ENCODE data around the gene FCER1G.

The FCER1G gene

GRCh38 chr1:161218301-161219077, 3.4 kb downstream of the FCER1G start:
- H3K36me3 ChIP-seq (ENCODE audit: insufficient read depth, low read length): peaks cover 11% of the 10 kb centered on the region; the same call in 1 of the 2 replicates
- no peaks in the 10 kb centered on the region for H3K9me3 ChIP-seq (ENCODE audit: insufficient read depth, low read depth, low read length)
- TF ChIP-seq EZH2phosphoT487 (IDR thresholded peaks at IDR 0.05; ENCODE audit: borderline replicate concordance): no peak
- no peak for TF ChIP-seq CTCF (conservative IDR thresholded peaks at IDR 0.05; ENCODE audit: low read length)
- H3K4me2 ChIP-seq (ENCODE audit: low read depth, low read length, poor library complexity, severe bottlenecking): peak overlapping the region; percentile 45
- no peak overlapping the region for H2AFZ ChIP-seq (ENCODE audit: low read length)
- no peaks in the 10 kb centered on the region for H3K9me2 ChIP-seq (replicated peaks; ENCODE audit: low read depth, low read length)
- H3K27me3 ChIP-seq (ENCODE audit: insufficient read depth, low read length, poor library complexity, severe bottlenecking): no peaks in the 10 kb centered on the region
- no peak overlapping the region for H3K9ac ChIP-seq (ENCODE audit: low read depth, low read length, poor library complexity, severe bottlenecking)
- no peak overlapping the region for H3K4me3 ChIP-seq (ENCODE audit: low read length, poor library complexity, severe bottlenecking)
- peaks cover 3% of the 10 kb centered on the region; the same call in 1 of the 2 replicates for H3F3A ChIP-seq (ENCODE audit: low read depth)
- no peaks in the 10 kb centered on the region for H3K79me2 ChIP-seq (ENCODE audit: insufficient read depth, low read length)
- no peaks in the 10 kb centered on the region for H4K20me1 ChIP-seq (ENCODE audit: insufficient read depth, low read length, poor library complexity, severe bottlenecking)
- H3K4me1 ChIP-seq (ENCODE audit: insufficient read depth, low read length, poor library complexity, severe bottlenecking): peaks cover 24% of the 10 kb centered on the region

- H3K9ac ChIP-seq (ENCODE audit: low read depth, low read length, poor library complexity, severe bottlenecking): no peak overlapping the region
- no peaks in the 10 kb centered on the region for H3K9me3 ChIP-seq (ENCODE audit: insufficient read depth, low read depth, low read length)
- H3K36me3 ChIP-seq (ENCODE audit: insufficient read depth, low read length): peaks cover 3% of the 10 kb centered on the region; the same call in 1 of the 2 replicates
- H3K9me2 ChIP-seq (replicated peaks; ENCODE audit: low read depth, low read length): no peaks in the 10 kb centered on the region
- no peak overlapping the region for H3K4me3 ChIP-seq (ENCODE audit: low read length, poor library complexity, severe bottlenecking)
- no peaks in the 10 kb centered on the region for H3K79me2 ChIP-seq (ENCODE audit: insufficient read depth, low read length)
- H2AFZ ChIP-seq (ENCODE audit: low read length): no peak overlapping the region
- H3F3A ChIP-seq (ENCODE audit: low read depth): peaks cover 3% of the 10 kb centered on the region; the same call in 1 of the 2 replicates
- no peaks in the 10 kb centered on the region for H3K27me3 ChIP-seq (ENCODE audit: insufficient read depth, low read length, poor library complexity, severe bottlenecking)
- no peak overlapping the region for H3K4me2 ChIP-seq (ENCODE audit: low read depth, low read length, poor library complexity, severe bottlenecking)
- no peaks in the 10 kb centered on the region for H4K20me1 ChIP-seq (ENCODE audit: insufficient read depth, low read length, poor library complexity, severe bottlenecking)
- peaks cover 24% of the 10 kb centered on the region for H3K4me1 ChIP-seq (ENCODE audit: insufficient read depth, low read length, poor library complexity, severe bottlenecking)
- TF ChIP-seq CTCF (conservative IDR thresholded peaks at IDR 0.05; ENCODE audit: low read length): no peak
Measured at GRCh38 chr1:161219078-161219892, 4.2 kb downstream of the FCER1G start.

- no peaks in the 10 kb centered on the region for H3K9me3 ChIP-seq (ENCODE audit: insufficient read depth, low read depth, low read length)
- H3K27me3 ChIP-seq (ENCODE audit: insufficient read depth, low read length, poor library complexity, severe bottlenecking): no peaks in the 10 kb centered on the region
- no peaks in the 10 kb centered on the region for H4K20me1 ChIP-seq (ENCODE audit: insufficient read depth, low read length, poor library complexity, severe bottlenecking)
- H3F3A ChIP-seq (ENCODE audit: low read depth): peaks cover 3% of the 10 kb centered on the region; the same call in 1 of the 2 replicates
- H3K4me3 ChIP-seq (ENCODE audit: low read length, poor library complexity, severe bottlenecking): no peak overlapping the region
- no peak for TF ChIP-seq CTCF (conservative IDR thresholded peaks at IDR 0.05; ENCODE audit: low read length)
- TF ChIP-seq EZH2phosphoT487 (IDR thresholded peaks at IDR 0.05; ENCODE audit: borderline replicate concordance): no peak
- H3K4me2 ChIP-seq (ENCODE audit: low read depth, low read length, poor library complexity, severe bottlenecking): no peak overlapping the region
- H3K9me2 ChIP-seq (replicated peaks; ENCODE audit: low read depth, low read length): no peaks in the 10 kb centered on the region
- no peaks in the 10 kb centered on the region for H3K79me2 ChIP-seq (ENCODE audit: insufficient read depth, low read length)
- no peak overlapping the region for H2AFZ ChIP-seq (ENCODE audit: low read length)
- peaks cover 24% of the 10 kb centered on the region for H3K4me1 ChIP-seq (ENCODE audit: insufficient read depth, low read length, poor library complexity, severe bottlenecking)
- H3K36me3 ChIP-seq (ENCODE audit: insufficient read depth, low read length): no peaks in the 10 kb centered on the region
- H3K9ac ChIP-seq (ENCODE audit: low read depth, low read length, poor library complexity, severe bottlenecking): no peak overlapping the region
Measured at GRCh38 chr1:161220002-161220401, 4.9 kb downstream of the FCER1G start.

All from Loucy (cell line).